WTC11 (cell line): ENCODE measurements around the gene PPM1A. TPM values are rescaled to one million over a fixed set of nuclear protein-coding genes. Genes with fewer than 3 reads are reported as not detected.

Experiments
- ATAC-seq: fragments of 200-7000 bp; cut with Tn5 transposase; 2 replicates; pipeline ENCODE4 v1.10.0; 2021; ENCODE audit warnings: mild to moderate bottlenecking, moderate library complexity
- CTCF ChIA-PET: fragments of 300-600 bp; sonication (Branson Sonifier 250); formaldehyde crosslinking; loops from one replicate; lab custom pipeline; 2021; ENCODE audit warnings: antibody characterized with exemption; lab: Charles Lee
- POLR2A ChIA-PET: fragments of 350-600 bp; sonication (Branson Sonifier 250); formaldehyde crosslinking; loops from one replicate; lab custom pipeline; 2021; ENCODE audit warnings: antibody characterized with exemption; lab: Charles Lee
- DNase-seq: peaks from one replicate; pipeline ENCODE4 v3.0.0; 2021; ENCODE audit warnings: low spot score
- H3K27ac Mint-ChIP-seq: 2 replicates; pipeline ENCODE4 v1.8.0; 2021; ENCODE audit warnings: mixed read lengths
- H3K27me3 Mint-ChIP-seq: 2 replicates; pipeline ENCODE4 v1.8.0; 2021; ENCODE audit warnings: low read depth, mild to moderate bottlenecking, moderate library complexity, mixed read lengths
- H3K36me3 Mint-ChIP-seq: 2 replicates; pipeline ENCODE4 v1.8.0; 2021; ENCODE audit warnings: mixed read lengths
- H3K4me1 Mint-ChIP-seq: 2 replicates; pipeline ENCODE4 v1.8.0; 2022; ENCODE audit warnings: mixed read lengths
- H3K4me3 Mint-ChIP-seq: 2 replicates; pipeline ENCODE4 v1.8.0; 2021; ENCODE audit warnings: mild to moderate bottlenecking, moderate library complexity, mixed read lengths
- H3K9me3 Mint-ChIP-seq: 2 replicates; pipeline ENCODE4 v1.8.0; 2021; ENCODE audit warnings: mixed read lengths
- AR ChIP-seq: fragments of 250-450 bp; sonication (Bioruptor Pico); IDR thresholded peaks from 2 replicates; pipeline ENCODE4 v1.9.0; 2021; ENCODE audit warnings: mild to moderate bottlenecking
- CREM ChIP-seq: sonication (generic); formaldehyde crosslinking; IDR thresholded peaks from 2 replicates; pipeline ENCODE4 v1.8.1; 2022; ENCODE audit warnings: mild to moderate bottlenecking, missing genetic modification reagents, moderate library complexity
- CTCF ChIP-seq: fragments of 200-600 bp; IDR thresholded peaks from 2 replicates; pipeline ENCODE4 v1.8.0; 2022; ENCODE audit warnings: antibody characterized with exemption
- E2F4 ChIP-seq: sonication (generic); formaldehyde crosslinking; IDR thresholded peaks from 2 replicates; pipeline ENCODE4 v1.8.1; 2022; ENCODE audit warnings: low read depth, mild to moderate bottlenecking, moderate library complexity, missing genetic modification reagents, borderline replicate concordance
- ETV6 ChIP-seq: sonication (generic); formaldehyde crosslinking; IDR thresholded peaks from 2 replicates; pipeline ENCODE4 v1.8.1; 2022; ENCODE audit warnings: mild to moderate bottlenecking, missing genetic modification reagents
- GABPB1 ChIP-seq: sonication (generic); formaldehyde crosslinking; IDR thresholded peaks from 2 replicates; pipeline ENCODE4 v1.8.1; 2023; ENCODE audit warnings: mild to moderate bottlenecking, missing genetic modification reagents
- IRF1 ChIP-seq: sonication (generic); formaldehyde crosslinking; IDR thresholded peaks from 2 replicates; pipeline ENCODE4 v1.8.0; 2023; ENCODE audit warnings: missing genetic modification reagents
- JAZF1 ChIP-seq: fragments of 250-450 bp; sonication (Bioruptor Pico); IDR thresholded peaks from 2 replicates; pipeline ENCODE4 v1.9.0; 2021; ENCODE audit warnings: moderate library complexity, mild to moderate bottlenecking, inconsistent platforms
- MAX ChIP-seq: sonication (generic); formaldehyde crosslinking; IDR thresholded peaks from 2 replicates; pipeline ENCODE4 v1.8.0; 2022; ENCODE audit warnings: mild to moderate bottlenecking, missing genetic modification reagents
- NR1H2 ChIP-seq: sonication (generic); formaldehyde crosslinking; IDR thresholded peaks from 2 replicates; pipeline ENCODE4 v1.9.0; 2021; ENCODE audit warnings: mild to moderate bottlenecking, moderate library complexity, missing genetic modification reagents
- NR2C2 ChIP-seq: sonication (generic); formaldehyde crosslinking; IDR thresholded peaks from 2 replicates; pipeline ENCODE4 v1.8.0; 2022; ENCODE audit warnings: mild to moderate bottlenecking, missing genetic modification reagents
- RELA ChIP-seq: sonication (generic); formaldehyde crosslinking; IDR thresholded peaks from 2 replicates; pipeline ENCODE4 v1.8.1; 2022; ENCODE audit warnings: missing genetic modification reagents, mild to moderate bottlenecking, borderline replicate concordance
- TEAD1 ChIP-seq: sonication (generic); formaldehyde crosslinking; IDR thresholded peaks from 2 replicates; pipeline ENCODE4 v1.8.0; 2022; ENCODE audit warnings: mild to moderate bottlenecking, missing genetic modification reagents
- TP53 ChIP-seq: sonication (generic); formaldehyde crosslinking; IDR thresholded peaks from 2 replicates; pipeline ENCODE4 v1.8.1; 2023; ENCODE audit warnings: mild to moderate bottlenecking, missing genetic modification reagents
- USF1 ChIP-seq: sonication (generic); formaldehyde crosslinking; IDR thresholded peaks from 2 replicates; pipeline ENCODE4 v1.8.0; 2022; ENCODE audit warnings: mild to moderate bottlenecking, missing genetic modification reagents
- ZNF219 ChIP-seq: sonication (generic); formaldehyde crosslinking; IDR thresholded peaks from 2 replicates; pipeline ENCODE4 v1.8.0; 2023; ENCODE audit warnings: missing genetic modification reagents, mild to moderate bottlenecking, borderline replicate concordance
- ZNF263 ChIP-seq: sonication (generic); formaldehyde crosslinking; IDR thresholded peaks from 2 replicates; pipeline ENCODE4 v1.8.1; 2022; ENCODE audit warnings: low read depth, mild to moderate bottlenecking, moderate library complexity, missing genetic modification reagents
- ZNF281 ChIP-seq: sonication (generic); formaldehyde crosslinking; IDR thresholded peaks from 2 replicates; pipeline ENCODE4 v1.8.0; 2023; ENCODE audit warnings: mild to moderate bottlenecking, missing genetic modification reagents
- ZNF512 ChIP-seq: sonication (generic); formaldehyde crosslinking; IDR thresholded peaks from 2 replicates; pipeline ENCODE4 v1.8.1; 2022; ENCODE audit warnings: missing genetic modification reagents, borderline replicate concordance
- total RNA-seq: library from RNA; stranded (reverse); gene quantifications from 3 replicates; pipeline ENCODE4 v1.2.3, GENCODE V29; 2021

The PPM1A gene
- total RNA-seq, 1 experiment from 2014 or later = 52.5 TPM

- no peak for ATAC-seq
- peaks cover 6% of the 10 kb centered on the region; the same call in 1 of the 2 replicates for H3K9me3 Mint-ChIP-seq
- POLR2A ChIA-PET = no interaction called here
- peaks cover 26% of the 10 kb centered on the region for H3K36me3 Mint-ChIP-seq
- CTCF ChIA-PET = interaction anchor here (1.0 to 1.8 kb wide), 3 partner anchors 22 to 43 kb away, joined by 4 to 6 read pairs (median 5); no protein-coding TSS in a partner anchor
- DNase-seq = no peak
- TF ChIP-seq ZNF512 (CRISPR knock-in tag) (no peak), IRF1 (no peak), JAZF1 (CRISPR knock-in tag) (no peak), NR2C2 (CRISPR knock-in tag) (no peak)
- H3K4me1 Mint-ChIP-seq = peaks cover 33% of the 10 kb centered on the region
- H3K4me3 Mint-ChIP-seq = no peak overlapping the region
- H3K27me3 Mint-ChIP-seq = no peaks in the 10 kb centered on the region
- no peak overlapping the region for H3K27ac Mint-ChIP-seq
Measured at GRCh38 chr14:60288279-60288678, 39.3 kb downstream of the PPM1A start.

- Mint-ChIP-seq H3K4me3 (no peak overlapping the region), H3K4me1 (peaks cover 37% of the 10 kb centered on the region), H3K9me3 (no peaks in the 10 kb centered on the region), H3K27me3 (no peaks in the 10 kb centered on the region), H3K27ac (no peak overlapping the region), H3K36me3 (peaks cover 12% of the 10 kb centered on the region)
- TF ChIP-seq ZNF263 = no peak
- no peak for TF ChIP-seq ZNF281
- TF ChIP-seq CTCF = no peak
- TF ChIP-seq E2F4 (CRISPR knock-in tag) = no peak
- TF ChIP-seq ZNF219 (CRISPR knock-in tag) = no peak
- TF ChIP-seq TEAD1 (CRISPR knock-in tag) = no peak
- no peak for TF ChIP-seq ETV6
- TF ChIP-seq TP53 (CRISPR knock-in tag) = no peak
- POLR2A ChIA-PET = no interaction called here
- CTCF ChIA-PET = interaction anchor here (1.6 kb wide), 1 partner anchor 28 kb away, joined by 3 read pairs; no protein-coding TSS in a partner anchor
- DNase-seq (no peak), ATAC-seq (no peak)
Measured at GRCh38 chr14:60294411-60295069, 45.5 kb downstream of the PPM1A start.

GRCh38 chr14:60300019-60300418 lies 51.0 kb downstream of the PPM1A start:
- ATAC-seq (no peak), DNase-seq (no peak)
- ChIA-PET POLR2A (no interaction called here), CTCF (interaction anchor here (0.7 to 2.2 kb wide), 2 partner anchors 32 to 33 kb away, joined by 4 to 7 read pairs; no protein-coding TSS in a partner anchor)
- Mint-ChIP-seq H3K9me3 (no peaks in the 10 kb centered on the region), H3K27me3 (no peaks in the 10 kb centered on the region), H3K4me1 (peaks cover 53% of the 10 kb centered on the region), H3K27ac (no peak overlapping the region), H3K36me3 (no peaks in the 10 kb centered on the region), H3K4me3 (no peak overlapping the region)
- no peak for TF ChIP-seq ZNF219 (CRISPR knock-in tag)
- TF ChIP-seq RELA (CRISPR knock-in tag) = no peak
- no peak for TF ChIP-seq MAX (CRISPR knock-in tag)
- TF ChIP-seq AR (CRISPR knock-in tag) = no peak
- TF ChIP-seq GABPB1 = no peak
- TF ChIP-seq CREM (CRISPR knock-in tag) = no peak
- no peak for TF ChIP-seq USF1 (CRISPR knock-in tag)
- TF ChIP-seq NR1H2 (CRISPR knock-in tag) = no peak
